Lower leg skin (tissue), 4 donors: ENCODE measurements around the gene AFDN. TPM values are rescaled to one million over a fixed set of nuclear protein-coding genes. Genes with fewer than 3 reads are reported as not detected.
A peak's percentile ranks its signal among the peaks of the same experiment; 100 is the strongest.

Experiments
- DNase-seq, 2 donors: peaks; one replicate each; pipeline ENCODE4 v3.0.0-alpha.2; 2019; ENCODE audit warnings: low spot score in 2 of 2
- H3K4me3 ChIP-seq: fragments of 200-600 bp; sonication (generic); 2 replicates; pipeline ENCODE4 v1.5.1; 2017; ENCODE audit warnings: mild to moderate bottlenecking, low read depth; ENCODE audit not compliant: poor library complexity, severe bottlenecking
- POLR2A ChIP-seq, 2 donors: fragments of 450-650 bp; IDR thresholded peaks; one replicate each; pipeline ENCODE4 v1.6.1; 2016 to 2017; ENCODE audit warnings: antibody characterized with exemption in 2 of 2, mild to moderate bottlenecking in 1 of 2, moderate library complexity in 1 of 2
- WGBS, 2 donors: methylation state at CpG; one replicate each; pipeline ENCODE4 v1.1.5; 2018; 5-methylcytosine and 5-hydroxymethylcytosine counted together
- intact Hi-C: fragments of 100-400 bp; cut with DNase I; formaldehyde crosslinking; loops from one replicate; pipeline ENCODE4 v1.15.0; 2023; ENCODE audit warnings: low total_unique reads
- total RNA-seq, 4 donors: library from RNA; depleted of rRNA; stranded (reverse); fragments of >200 nt; gene quantifications; one replicate each; pipeline ENCODE4 v1.1.0, GENCODE V29; 2016
- TF ChIP-seq, protein P1 (sequence below), 3 donors: fragments of 450-650 bp; IDR thresholded peaks; one replicate each; pipeline ENCODE4 v1.5.1; 2016; ENCODE audit warnings: antibody characterized with exemption in 3 of 3, mild to moderate bottlenecking in 3 of 3, moderate library complexity in 2 of 3

Gene AFDN, protein sequence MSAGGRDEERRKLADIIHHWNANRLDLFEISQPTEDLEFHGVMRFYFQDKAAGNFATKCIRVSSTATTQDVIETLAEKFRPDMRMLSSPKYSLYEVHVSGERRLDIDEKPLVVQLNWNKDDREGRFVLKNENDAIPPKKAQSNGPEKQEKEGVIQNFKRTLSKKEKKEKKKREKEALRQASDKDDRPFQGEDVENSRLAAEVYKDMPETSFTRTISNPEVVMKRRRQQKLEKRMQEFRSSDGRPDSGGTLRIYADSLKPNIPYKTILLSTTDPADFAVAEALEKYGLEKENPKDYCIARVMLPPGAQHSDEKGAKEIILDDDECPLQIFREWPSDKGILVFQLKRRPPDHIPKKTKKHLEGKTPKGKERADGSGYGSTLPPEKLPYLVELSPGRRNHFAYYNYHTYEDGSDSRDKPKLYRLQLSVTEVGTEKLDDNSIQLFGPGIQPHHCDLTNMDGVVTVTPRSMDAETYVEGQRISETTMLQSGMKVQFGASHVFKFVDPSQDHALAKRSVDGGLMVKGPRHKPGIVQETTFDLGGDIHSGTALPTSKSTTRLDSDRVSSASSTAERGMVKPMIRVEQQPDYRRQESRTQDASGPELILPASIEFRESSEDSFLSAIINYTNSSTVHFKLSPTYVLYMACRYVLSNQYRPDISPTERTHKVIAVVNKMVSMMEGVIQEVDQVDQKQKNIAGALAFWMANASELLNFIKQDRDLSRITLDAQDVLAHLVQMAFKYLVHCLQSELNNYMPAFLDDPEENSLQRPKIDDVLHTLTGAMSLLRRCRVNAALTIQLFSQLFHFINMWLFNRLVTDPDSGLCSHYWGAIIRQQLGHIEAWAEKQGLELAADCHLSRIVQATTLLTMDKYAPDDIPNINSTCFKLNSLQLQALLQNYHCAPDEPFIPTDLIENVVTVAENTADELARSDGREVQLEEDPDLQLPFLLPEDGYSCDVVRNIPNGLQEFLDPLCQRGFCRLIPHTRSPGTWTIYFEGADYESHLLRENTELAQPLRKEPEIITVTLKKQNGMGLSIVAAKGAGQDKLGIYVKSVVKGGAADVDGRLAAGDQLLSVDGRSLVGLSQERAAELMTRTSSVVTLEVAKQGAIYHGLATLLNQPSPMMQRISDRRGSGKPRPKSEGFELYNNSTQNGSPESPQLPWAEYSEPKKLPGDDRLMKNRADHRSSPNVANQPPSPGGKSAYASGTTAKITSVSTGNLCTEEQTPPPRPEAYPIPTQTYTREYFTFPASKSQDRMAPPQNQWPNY (N-terminal part only)
- total RNA-seq: 100 to 1,000 TPM; 137 to 213 (median 168) TPM

DNA sequence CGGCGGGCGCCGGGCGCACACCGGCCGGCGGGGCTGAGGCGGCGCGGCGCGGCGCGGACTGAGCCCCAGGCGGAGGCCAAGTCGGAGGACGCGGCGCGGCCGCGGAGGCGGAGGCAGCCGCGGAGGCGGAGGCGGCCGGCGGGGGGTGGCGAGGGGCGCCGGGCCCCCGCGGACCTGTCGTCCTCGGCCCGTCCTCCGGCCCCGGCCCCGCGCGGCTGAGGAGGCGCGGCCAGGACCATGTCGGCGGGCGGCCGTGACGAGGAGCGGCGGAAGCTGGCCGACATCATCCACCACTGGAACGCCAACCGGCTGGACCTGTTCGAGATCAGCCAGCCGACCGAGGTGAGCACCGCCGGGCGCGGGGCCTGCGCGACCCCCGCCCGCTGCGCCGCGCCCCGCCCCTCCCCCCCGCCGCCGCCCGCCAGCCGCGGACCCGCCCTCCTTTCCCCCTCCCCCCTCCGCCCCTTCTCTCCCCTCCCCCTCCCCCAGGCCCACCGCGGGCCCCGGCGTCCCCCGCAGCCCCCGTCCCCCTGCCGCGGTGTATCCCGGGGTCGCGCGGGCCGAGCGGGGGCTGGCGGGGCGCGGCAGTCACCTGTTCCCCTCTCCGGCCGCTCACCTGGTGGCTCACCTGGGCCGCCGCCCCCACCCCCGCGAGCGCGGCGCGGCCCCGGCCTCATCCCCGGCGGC, at the start of gene AFDN:
TSS of gene AFDN (plus strand) at position 16 of the 687 bp plus-strand sequence. CDS start at position 238, 222 bp downstream.
- H3K4me3 ChIP-seq: peak within 1 kb of the TSS; percentile 72
- TF ChIP-seq POLR2A (IDR thresholded peaks at IDR 0.05): no peak
- TF ChIP-seq, protein P1, sequence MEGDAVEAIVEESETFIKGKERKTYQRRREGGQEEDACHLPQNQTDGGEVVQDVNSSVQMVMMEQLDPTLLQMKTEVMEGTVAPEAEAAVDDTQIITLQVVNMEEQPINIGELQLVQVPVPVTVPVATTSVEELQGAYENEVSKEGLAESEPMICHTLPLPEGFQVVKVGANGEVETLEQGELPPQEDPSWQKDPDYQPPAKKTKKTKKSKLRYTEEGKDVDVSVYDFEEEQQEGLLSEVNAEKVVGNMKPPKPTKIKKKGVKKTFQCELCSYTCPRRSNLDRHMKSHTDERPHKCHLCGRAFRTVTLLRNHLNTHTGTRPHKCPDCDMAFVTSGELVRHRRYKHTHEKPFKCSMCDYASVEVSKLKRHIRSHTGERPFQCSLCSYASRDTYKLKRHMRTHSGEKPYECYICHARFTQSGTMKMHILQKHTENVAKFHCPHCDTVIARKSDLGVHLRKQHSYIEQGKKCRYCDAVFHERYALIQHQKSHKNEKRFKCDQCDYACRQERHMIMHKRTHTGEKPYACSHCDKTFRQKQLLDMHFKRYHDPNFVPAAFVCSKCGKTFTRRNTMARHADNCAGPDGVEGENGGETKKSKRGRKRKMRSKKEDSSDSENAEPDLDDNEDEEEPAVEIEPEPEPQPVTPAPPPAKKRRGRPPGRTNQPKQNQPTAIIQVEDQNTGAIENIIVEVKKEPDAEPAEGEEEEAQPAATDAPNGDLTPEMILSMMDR (IDR thresholded peaks at IDR 0.05): no peak
- no CpG with 5 or more reads among the region's 108 CpGs for WGBS, 2 donors
- peak in 1 of 2 donors; percentile 88 for DNase-seq
- intact Hi-C loops: no loop called here

DNA sequence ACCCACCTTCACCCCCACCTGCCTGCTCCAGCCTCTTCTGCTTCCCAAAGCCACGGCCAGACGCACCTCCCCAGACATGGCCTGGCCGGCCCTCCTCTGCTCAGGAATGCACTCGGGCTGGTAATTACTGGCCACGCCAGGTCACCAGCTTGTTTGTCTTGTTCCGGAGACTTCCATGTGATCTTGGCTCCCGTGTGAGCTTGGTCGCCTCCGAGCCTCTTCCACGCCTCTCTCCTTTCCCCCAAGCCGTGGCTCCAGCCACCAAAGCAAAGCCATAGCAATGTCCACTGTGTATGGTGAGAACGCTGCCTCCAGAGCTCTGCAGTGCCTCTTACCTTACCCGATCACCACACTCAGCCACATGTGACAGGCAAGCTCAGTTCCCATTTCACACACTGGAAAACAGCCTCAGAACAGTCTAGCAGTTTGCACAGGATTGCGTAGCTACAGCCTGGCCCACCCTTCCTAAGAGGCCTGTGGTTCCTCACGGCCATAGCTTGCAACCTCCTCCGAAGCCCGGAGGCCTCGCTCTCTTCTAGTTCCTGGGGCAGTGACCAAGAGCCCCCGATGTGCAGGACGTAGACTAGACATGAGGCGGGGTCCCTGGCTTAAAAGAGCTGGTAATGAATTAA, 48.1 kb upstream of the AFDN start:
- TF ChIP-seq, protein P1 (IDR thresholded peaks at IDR 0.05): no peak
- no peak for TF ChIP-seq POLR2A (IDR thresholded peaks at IDR 0.05)
- intact Hi-C loops: no loop called here
- H3K4me3 ChIP-seq: no peak overlapping the region
- peak in 1 of 2 donors; percentile 76 for DNase-seq
- WGBS, 2 donors: 79 to 84% methylated on average over 21 of the region's 21 CpGs

DNA sequence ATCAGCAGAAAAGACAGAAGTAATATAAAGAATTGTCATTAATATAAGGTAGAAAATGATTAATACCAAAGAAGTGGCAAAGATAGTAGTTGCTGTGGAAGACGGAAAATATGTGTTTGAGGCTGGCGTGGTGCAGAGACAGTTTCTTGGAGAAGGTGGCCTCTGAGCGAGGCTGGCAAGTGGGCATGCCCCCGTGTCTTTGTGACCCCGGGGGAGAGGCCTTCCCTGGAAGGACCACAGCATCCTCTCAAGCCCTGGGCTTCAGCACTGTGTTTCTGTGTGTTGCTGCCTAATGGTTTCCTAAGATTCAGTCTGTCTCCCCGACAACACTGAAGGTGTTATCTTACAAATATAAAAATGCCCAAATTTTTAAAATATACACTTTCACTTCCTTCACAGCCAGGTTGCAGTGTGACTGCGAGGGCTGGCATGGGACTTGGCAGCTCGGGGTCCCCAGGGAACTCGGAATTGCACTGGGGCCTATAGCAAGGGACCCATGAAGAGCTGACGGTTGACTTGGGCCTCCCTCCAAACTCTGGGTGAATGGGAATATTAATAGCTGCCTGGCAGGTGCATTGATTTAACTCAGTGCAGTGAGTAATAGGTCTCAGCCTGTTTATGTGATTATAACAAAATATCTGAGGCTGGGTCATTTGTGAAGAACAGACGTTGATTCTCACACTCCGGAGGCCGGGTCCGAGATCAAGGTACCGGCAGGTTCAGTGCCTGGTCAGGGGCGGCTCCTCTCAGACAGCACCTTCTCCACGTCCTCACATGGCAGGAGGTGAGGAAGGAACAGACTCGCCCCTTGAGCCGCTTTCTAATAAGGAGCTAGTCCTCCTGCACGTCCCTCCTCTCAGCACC, 47.4 kb upstream of the AFDN start:
- WGBS, 2 donors: 90 to 91% methylated on average over 20 of the region's 20 CpGs
- intact Hi-C loops: no loop called here
- no peak overlapping the region for H3K4me3 ChIP-seq
- DNase-seq: peak in 1 of 2 donors; percentile 73
- TF ChIP-seq, protein P1 (IDR thresholded peaks at IDR 0.05): no peak
- no peak for TF ChIP-seq POLR2A (IDR thresholded peaks at IDR 0.05)

DNA sequence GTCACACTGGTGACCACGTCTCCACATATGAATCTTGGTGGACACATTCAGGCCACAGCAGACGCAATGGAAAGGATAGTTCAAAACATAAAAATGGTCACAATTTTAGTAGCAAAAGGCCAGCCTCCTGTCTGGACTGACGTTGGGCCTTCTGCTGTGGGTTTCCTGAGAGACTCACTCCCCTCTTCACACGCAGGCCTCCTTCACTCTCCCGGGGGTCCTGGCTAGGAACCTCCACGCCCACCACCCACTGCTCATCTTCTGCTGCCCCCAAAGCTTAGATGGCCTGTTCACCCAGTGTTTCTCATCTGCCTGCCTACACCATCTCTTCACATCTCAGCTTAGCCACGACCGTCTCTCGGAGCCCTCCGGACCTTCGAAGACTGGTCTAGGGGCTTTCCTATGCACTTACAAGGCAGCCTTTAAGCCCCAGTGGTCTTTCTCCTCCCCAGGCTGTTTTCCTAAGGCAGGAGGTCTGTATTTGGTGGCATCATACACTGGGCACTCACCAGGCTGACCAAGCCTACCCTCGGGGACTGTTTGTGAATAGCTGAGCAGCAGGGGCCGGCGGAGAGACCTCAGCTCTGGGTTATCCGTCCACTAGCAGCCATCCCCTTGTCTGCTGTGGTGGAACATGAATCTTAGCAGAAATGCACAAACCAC, 46.6 kb upstream of the AFDN start:
- WGBS, 2 donors: 84 to 88% methylated on average over 15 of the region's 15 CpGs

More for the DNA sequence above, 46.6 kb upstream of the AFDN start:
- intact Hi-C loops: loop anchor here (5.0 kb wide), 1 partner anchor 1597 kb away; no protein-coding TSS in a partner anchor
- TF ChIP-seq, protein P1 (IDR thresholded peaks at IDR 0.05): no peak
- no peak for TF ChIP-seq POLR2A (IDR thresholded peaks at IDR 0.05)
- H3K4me3 ChIP-seq: no peak overlapping the region
- DNase-seq: peak in 1 of 2 donors; percentile 81
